ENCODE data around the gene SCFD2. TPM values are rescaled to one million over a fixed set of nuclear protein-coding genes. Genes with fewer than 3 reads are reported as not detected.

The SCFD2 gene
- polyA plus RNA-seq, 3 donors, result 5.4 to 9.4 (median 6.7) TPM

DNA sequence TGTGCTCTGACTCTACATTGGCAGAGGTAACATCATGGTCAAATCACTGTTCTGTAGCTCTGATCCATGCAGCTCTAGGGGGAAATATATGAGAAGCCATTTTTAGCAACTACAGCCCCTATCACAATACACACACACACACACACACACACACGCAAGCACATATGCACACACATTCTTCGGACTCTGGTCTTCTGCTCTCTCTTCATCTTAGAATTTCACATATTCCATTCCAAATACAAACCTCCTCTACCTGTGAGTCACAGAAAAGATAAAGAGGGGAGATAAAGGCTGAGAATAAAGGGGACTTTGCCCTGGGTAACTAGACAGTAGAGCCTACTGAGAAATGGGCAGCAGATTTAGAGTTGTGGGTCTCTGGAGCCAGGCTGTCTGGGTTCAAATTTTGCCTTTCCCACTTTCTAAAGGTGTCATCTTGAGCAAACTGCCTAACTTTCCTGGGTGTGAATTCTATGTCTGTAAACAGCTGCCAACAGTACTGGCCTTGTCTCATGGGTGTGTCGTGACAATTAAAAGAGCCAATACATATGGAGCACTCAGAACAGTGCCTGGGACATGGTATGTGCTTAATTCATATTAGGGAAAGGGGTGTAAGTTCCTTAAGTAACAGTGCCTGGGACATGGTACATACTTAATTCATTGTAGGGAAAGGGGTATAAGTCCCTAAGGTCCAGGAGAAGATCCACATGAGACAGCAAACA, 515.3 kb downstream of the SCFD2 start:
- H3K27me3 Mint-ChIP-seq (ENCODE audit: low read depth in 3 of 3), result peaks cover 1 to 4% (median 2%) of the 10 kb centered on the region in 3 donors
- WGBS (ENCODE audit: insufficient coverage), result 100% methylated on average over 1 of the region's 3 CpGs
- peaks cover 0 to 10% of the 10 kb centered on the region in 2 donors for H3K4me1 ChIP-seq (ENCODE audit: control insufficient read depth in 1 of 2, insufficient read depth in 2 of 2, low read length in 2 of 2)
- H2AFZ ChIP-seq (ENCODE audit: insufficient read depth, low read depth, low read length, poor library complexity, severe bottlenecking), result no peak overlapping the region
- H3K79me2 ChIP-seq (ENCODE audit: insufficient read depth, low read length), result no peaks in the 10 kb centered on the region
- no peak for DNase-seq
- no peaks in the 10 kb centered on the region for H4K20me1 ChIP-seq (ENCODE audit: insufficient read depth, low read length)
- intact Hi-C loops (cut with micrococcal nuclease), result loop anchor here in 1 of 2 donors (10.0 kb wide), 1 partner anchor 136 kb away; no protein-coding TSS in a partner anchor
- H3K4me3 Mint-ChIP-seq, result no peak overlapping the region
- H3K36me3 Mint-ChIP-seq, result no peaks in the 10 kb centered on the region
- H3K36me3 ChIP-seq (replicated peaks in 1 of 2; ENCODE audit: control insufficient read depth in 1 of 2, insufficient read depth in 2 of 2, low read length in 2 of 2), result no peaks in the 10 kb centered on the region
- H3K9me3 Mint-ChIP-seq, result peaks cover 0 to 2% (median 0%) of the 10 kb centered on the region in 7 donors
- no peak overlapping the region for H3K4me3 ChIP-seq (replicated peaks in 1 of 3; ENCODE audit: low read depth in 2 of 3, low read length in 3 of 3)
- H3K9me3 ChIP-seq (replicated peaks in 1 of 2; ENCODE audit: control insufficient read depth in 1 of 2, insufficient read depth in 1 of 2, low read length in 2 of 2), result no peaks in the 10 kb centered on the region
- H3K27ac ChIP-seq (ENCODE audit: low read depth in 1 of 2, low read length in 2 of 2), result no peak overlapping the region
- peak overlapping the region in 1 of 7 donors; percentile 18 for H3K27ac Mint-ChIP-seq
- TF ChIP-seq, protein P1, sequence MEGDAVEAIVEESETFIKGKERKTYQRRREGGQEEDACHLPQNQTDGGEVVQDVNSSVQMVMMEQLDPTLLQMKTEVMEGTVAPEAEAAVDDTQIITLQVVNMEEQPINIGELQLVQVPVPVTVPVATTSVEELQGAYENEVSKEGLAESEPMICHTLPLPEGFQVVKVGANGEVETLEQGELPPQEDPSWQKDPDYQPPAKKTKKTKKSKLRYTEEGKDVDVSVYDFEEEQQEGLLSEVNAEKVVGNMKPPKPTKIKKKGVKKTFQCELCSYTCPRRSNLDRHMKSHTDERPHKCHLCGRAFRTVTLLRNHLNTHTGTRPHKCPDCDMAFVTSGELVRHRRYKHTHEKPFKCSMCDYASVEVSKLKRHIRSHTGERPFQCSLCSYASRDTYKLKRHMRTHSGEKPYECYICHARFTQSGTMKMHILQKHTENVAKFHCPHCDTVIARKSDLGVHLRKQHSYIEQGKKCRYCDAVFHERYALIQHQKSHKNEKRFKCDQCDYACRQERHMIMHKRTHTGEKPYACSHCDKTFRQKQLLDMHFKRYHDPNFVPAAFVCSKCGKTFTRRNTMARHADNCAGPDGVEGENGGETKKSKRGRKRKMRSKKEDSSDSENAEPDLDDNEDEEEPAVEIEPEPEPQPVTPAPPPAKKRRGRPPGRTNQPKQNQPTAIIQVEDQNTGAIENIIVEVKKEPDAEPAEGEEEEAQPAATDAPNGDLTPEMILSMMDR (IDR thresholded peaks at IDR 0.05), result no peak
- peaks cover 11% of the 10 kb centered on the region for H3K4me1 Mint-ChIP-seq
- no peaks in the 10 kb centered on the region for H3K27me3 ChIP-seq (ENCODE audit: control insufficient read depth in 2 of 2, insufficient read depth in 2 of 2, low read length in 2 of 2)
- H3K4me2 ChIP-seq (replicated peaks; ENCODE audit: extremely low read depth, low read length, poor library complexity, severe bottlenecking), result no peak overlapping the region
- H3K9ac ChIP-seq (ENCODE audit: insufficient read depth, low read length, poor library complexity, severe bottlenecking), result no peak overlapping the region

DNA sequence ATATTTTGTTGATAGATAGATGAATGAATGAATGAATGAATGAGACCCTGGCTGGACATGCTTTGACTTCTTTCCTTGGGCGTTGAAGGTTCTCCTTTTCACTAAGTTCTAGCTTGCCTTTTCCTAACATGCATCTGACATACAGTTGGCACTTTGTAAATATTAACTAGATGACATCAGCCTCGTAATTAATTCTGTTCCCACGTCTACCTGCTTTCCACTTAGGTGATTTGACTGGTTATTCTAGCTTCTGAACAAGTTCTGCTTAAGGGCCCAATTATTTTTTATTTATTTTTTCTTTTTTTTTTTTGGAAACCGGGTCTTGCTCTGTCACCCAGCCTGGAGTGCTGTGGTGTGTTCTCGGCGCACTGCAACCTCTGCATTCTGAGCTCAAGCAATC, 517.6 kb downstream of the SCFD2 start:
- Histone ChIP-seq H3K9me3 (replicated peaks in 1 of 2; ENCODE audit: control insufficient read depth in 1 of 2, insufficient read depth in 1 of 2, low read length in 2 of 2) (no peaks in the 10 kb centered on the region), H3K4me2 (replicated peaks; ENCODE audit: extremely low read depth, low read length, poor library complexity, severe bottlenecking) (no peak overlapping the region), H3K27me3 (ENCODE audit: control insufficient read depth in 2 of 2, insufficient read depth in 2 of 2, low read length in 2 of 2) (no peaks in the 10 kb centered on the region), H3K27ac (ENCODE audit: low read depth in 1 of 2, low read length in 2 of 2) (no peak overlapping the region), H3K79me2 (ENCODE audit: insufficient read depth, low read length) (no peaks in the 10 kb centered on the region), H4K20me1 (ENCODE audit: insufficient read depth, low read length) (no peaks in the 10 kb centered on the region), H3K4me1 (ENCODE audit: control insufficient read depth in 1 of 2, insufficient read depth in 2 of 2, low read length in 2 of 2) (peaks cover 14 to 17% of the 10 kb centered on the region in 2 donors), H2AFZ (ENCODE audit: insufficient read depth, low read depth, low read length, poor library complexity, severe bottlenecking) (no peak overlapping the region), H3K4me3 (replicated peaks in 1 of 3; ENCODE audit: low read depth in 2 of 3, low read length in 3 of 3) (no peak overlapping the region), H3K36me3 (replicated peaks in 1 of 2; ENCODE audit: control insufficient read depth in 1 of 2, insufficient read depth in 2 of 2, low read length in 2 of 2) (no peaks in the 10 kb centered on the region), H3K9ac (ENCODE audit: insufficient read depth, low read length, poor library complexity, severe bottlenecking) (no peak overlapping the region)
- H3K9me3 Mint-ChIP-seq, result peaks cover 0 to 5% (median 0%) of the 10 kb centered on the region in 7 donors
- H3K27me3 Mint-ChIP-seq (ENCODE audit: low read depth in 3 of 3), result peaks cover 1 to 3% (median 2%) of the 10 kb centered on the region in 3 donors
- H3K4me3 Mint-ChIP-seq, result no peak overlapping the region
- TF ChIP-seq, protein P1 (IDR thresholded peaks at IDR 0.05), result no peak
- H3K27ac Mint-ChIP-seq, result no peak overlapping the region
- H3K4me1 Mint-ChIP-seq, result peaks cover 23% of the 10 kb centered on the region
- WGBS (ENCODE audit: insufficient coverage), result 90% methylated on average over 2 of the region's 6 CpGs
- DNase-seq, result no peak
- no peaks in the 10 kb centered on the region for H3K36me3 Mint-ChIP-seq
- intact Hi-C loops (cut with micrococcal nuclease), result no loop called here
